SK-N-SH (cell line): ENCODE data around the gene LRRC32. TPM values are rescaled to one million over a fixed set of nuclear protein-coding genes. Genes with fewer than 3 reads are reported as not detected.

Source experiments
- CTCF ChIA-PET: fragments of 300-600, 350-600 bp; formaldehyde crosslinking; extraction: SDS; loops from one replicate; lab custom pipeline; 2021; lab: Yijun Ruan, JAX
- POLR2A ChIA-PET: fragments of 350-600 bp; sonication (Branson Sonifier 250); formaldehyde crosslinking; extraction: SDS; loops from one replicate; lab custom pipeline; 2020; ENCODE audit warnings: antibody characterized with exemption, inconsistent platforms; lab: Yijun Ruan, JAX
- DNase-seq: peaks from one replicate; pipeline ENCODE4 v3.0.0; 2012
- H2AFZ ChIP-seq: fragments of 200-600 bp; sonication (generic); 2 replicates; pipeline ENCODE4 v1.8.1; 2016; ENCODE audit warnings: antibody characterized with exemption, mild to moderate bottlenecking, low read depth
- H3F3A ChIP-seq: fragments of 200-600 bp; sonication (generic); replicated peaks from 2 replicates; pipeline ENCODE3; 2016; ENCODE audit warnings: antibody characterized with exemption, mild to moderate bottlenecking; ENCODE audit not compliant: insufficient read depth
- H3K27ac ChIP-seq, 2 experiments: fragments of 200-500 bp in 1 of 2; fragments of 200-600 bp in 1 of 2; sonication (Bioruptor generic) in 1 of 2; sonication (generic), shearing (Covaris generic) in 1 of 2; 2 replicates each; pipeline versions ENCODE4 v1.5.1 to v1.6.1; 2014 to 2016; ENCODE audit warnings: low read depth in 2 of 2, inconsistent platforms in 1 of 2, low read length in 1 of 2, mild to moderate bottlenecking in 1 of 2, mixed read lengths in 1 of 2
- H3K27me3 ChIP-seq: fragments of 200-600 bp; sonication (generic), shearing (Covaris generic); 2 replicates; pipeline ENCODE4 v1.6.1; 2016; ENCODE audit warnings: mixed run types; ENCODE audit not compliant: insufficient read depth
- H3K36me3 ChIP-seq, 2 experiments: fragments of 200-500 bp in 1 of 2; fragments of 200-600 bp in 1 of 2; sonication (Bioruptor generic) in 1 of 2; sonication (generic) in 1 of 2; replicated peaks in 1 of 2; 2 replicates each; pipeline versions ENCODE3 to v1.5.1; 2014 to 2016; ENCODE audit warnings: low read length in 1 of 2, mild to moderate bottlenecking in 1 of 2; ENCODE audit not compliant: insufficient read depth in 2 of 2, control insufficient read depth in 1 of 2
- H3K4me1 ChIP-seq, 2 experiments: fragments of 200-500 bp in 1 of 2; fragments of 200-600 bp in 1 of 2; sonication (Bioruptor generic) in 1 of 2; sonication (generic), shearing (Covaris generic) in 1 of 2; 2 replicates each; pipeline versions ENCODE4 v1.5.1 to v1.6.1; 2014 to 2016; ENCODE audit warnings: low read depth in 1 of 2, low read length in 1 of 2, mixed run types in 1 of 2; ENCODE audit not compliant: insufficient read depth in 2 of 2, control insufficient read depth in 1 of 2
- H3K4me2 ChIP-seq: fragments of 200-600 bp; sonication (generic), shearing (Covaris generic); 2 replicates; pipeline ENCODE4 v1.6.1; 2017; ENCODE audit warnings: mixed run types
- H3K4me3 ChIP-seq, 2 experiments: fragments of 200-500 bp in 1 of 2; fragments of 200-600 bp in 1 of 2; sonication (Bioruptor generic) in 1 of 2; sonication (generic), shearing (Covaris generic) in 1 of 2; 2 replicates each; pipeline versions ENCODE4 v1.5.1 to v1.8.1; 2014 to 2016; ENCODE audit warnings: low read depth in 2 of 2, inconsistent platforms in 1 of 2, low read length in 1 of 2, mild to moderate bottlenecking in 1 of 2, mixed read lengths in 1 of 2, moderate library complexity in 1 of 2
- H3K79me2 ChIP-seq: fragments of 200-600 bp; sonication (generic); 2 replicates; pipeline ENCODE4 v1.8.1; 2017; ENCODE audit warnings: mild to moderate bottlenecking; ENCODE audit not compliant: insufficient read depth
- H3K9ac ChIP-seq: fragments of 200-600 bp; sonication (generic); 2 replicates; pipeline ENCODE4 v1.6.1; 2017; ENCODE audit warnings: mixed run types
- H3K9me2 ChIP-seq: fragments of 200-600 bp; sonication (generic); 2 replicates; pipeline ENCODE4 v1.6.1; 2017; ENCODE audit warnings: mixed run types
- H3K9me3 ChIP-seq: fragments of 200-600 bp; sonication (generic); 2 replicates; pipeline ENCODE4 v1.6.1; 2017; ENCODE audit warnings: mixed run types, mild to moderate bottlenecking, moderate library complexity
- H4K20me1 ChIP-seq: fragments of 200-600 bp; sonication (generic); 2 replicates; pipeline ENCODE4 v1.6.1; 2017; ENCODE audit warnings: mild to moderate bottlenecking, mixed run types; ENCODE audit not compliant: insufficient read depth
- CHD2 ChIP-seq: fragments of 150-350 bp; IDR thresholded peaks from 2 replicates; pipeline ENCODE4 v1.6.1; 2018; ENCODE audit warnings: low read length; ENCODE audit not compliant: partially characterized antibody
- ELF1 ChIP-seq: IDR thresholded peaks from 2 replicates; pipeline ENCODE4 v1.4.0; 2012
- EP300 ChIP-seq, 2 experiments: IDR thresholded peaks; 2 replicates each; pipeline versions ENCODE4 v1.4.0 to v1.6.1; 2012; ENCODE audit warnings: borderline replicate concordance in 1 of 2, low read depth in 1 of 2, low read length in 1 of 2
- EZH2phosphoT487 ChIP-seq: fragments of 200-600 bp; sonication (generic); IDR thresholded peaks from 2 replicates; pipeline ENCODE4 v1.6.1; 2017; ENCODE audit warnings: low read depth, mixed run types, mild to moderate bottlenecking, antibody characterized with exemption, moderate library complexity, borderline replicate concordance
- FOXM1 ChIP-seq: IDR thresholded peaks from 2 replicates; pipeline ENCODE4 v1.4.0; 2012; ENCODE audit warnings: low read depth, mild to moderate bottlenecking
- GABPA ChIP-seq: IDR thresholded peaks from 2 replicates; pipeline ENCODE4 v1.4.0; 2012; ENCODE audit warnings: low read depth, mild to moderate bottlenecking
- MEF2A ChIP-seq: IDR thresholded peaks from 2 replicates; pipeline ENCODE4 v1.4.0; 2012; ENCODE audit warnings: low read depth, borderline replicate concordance
- MXI1 ChIP-seq: IDR thresholded peaks from 2 replicates; pipeline ENCODE4 v1.6.1; 2012; ENCODE audit warnings: mild to moderate bottlenecking, low read depth, low read length, improper control_type of control experiment
- SIN3A ChIP-seq: IDR thresholded peaks from 2 replicates; pipeline ENCODE4 v1.6.1; 2012; ENCODE audit warnings: low read depth, mild to moderate bottlenecking, low read length, moderate library complexity, borderline replicate concordance
- SMC3 ChIP-seq: IDR thresholded peaks from 2 replicates; pipeline ENCODE4 v1.6.1; 2012; ENCODE audit warnings: low read depth, low read length, improper control_type of control experiment
- TAF1 ChIP-seq: IDR thresholded peaks from 2 replicates; pipeline ENCODE4 v1.6.1; 2012; ENCODE audit warnings: low read depth, mild to moderate bottlenecking, low read length, moderate library complexity, borderline replicate concordance
- TEAD4 ChIP-seq: IDR thresholded peaks from 2 replicates; pipeline ENCODE4 v1.4.0; 2012; ENCODE audit warnings: mild to moderate bottlenecking, borderline replicate concordance; ENCODE audit not compliant: insufficient read depth
- WGBS: methylation state at CpG from one replicate; pipeline ENCODE4 v1.1.6; 2017; ENCODE audit warnings: low lambda C conversion rate; 5-methylcytosine and 5-hydroxymethylcytosine counted together
- polyA plus RNA-seq, 3 experiments: library from polyadenylated mRNA; depleted of rRNA; stranded (reverse); fragments of >200 nt; gene quantifications; 2 replicates each; pipeline ENCODE4 v1.2.3, GENCODE V29; 2012
- TF ChIP-seq, protein P1 (sequence below): IDR thresholded peaks from 2 replicates; pipeline ENCODE4 v1.4.0; 2012; ENCODE audit warnings: low read depth, borderline replicate concordance
- TF ChIP-seq, protein P2 (sequence below): fragments of 200-600 bp; sonication (generic); IDR thresholded peaks from 2 replicates; pipeline ENCODE4 v1.6.1; 2017; ENCODE audit warnings: antibody characterized with exemption, mild to moderate bottlenecking, moderate library complexity

The LRRC32 gene
- polyA plus RNA-seq, 1 of the 3 experiments (the other 2 are of a cell fraction), result 0.43 TPM

DNA sequence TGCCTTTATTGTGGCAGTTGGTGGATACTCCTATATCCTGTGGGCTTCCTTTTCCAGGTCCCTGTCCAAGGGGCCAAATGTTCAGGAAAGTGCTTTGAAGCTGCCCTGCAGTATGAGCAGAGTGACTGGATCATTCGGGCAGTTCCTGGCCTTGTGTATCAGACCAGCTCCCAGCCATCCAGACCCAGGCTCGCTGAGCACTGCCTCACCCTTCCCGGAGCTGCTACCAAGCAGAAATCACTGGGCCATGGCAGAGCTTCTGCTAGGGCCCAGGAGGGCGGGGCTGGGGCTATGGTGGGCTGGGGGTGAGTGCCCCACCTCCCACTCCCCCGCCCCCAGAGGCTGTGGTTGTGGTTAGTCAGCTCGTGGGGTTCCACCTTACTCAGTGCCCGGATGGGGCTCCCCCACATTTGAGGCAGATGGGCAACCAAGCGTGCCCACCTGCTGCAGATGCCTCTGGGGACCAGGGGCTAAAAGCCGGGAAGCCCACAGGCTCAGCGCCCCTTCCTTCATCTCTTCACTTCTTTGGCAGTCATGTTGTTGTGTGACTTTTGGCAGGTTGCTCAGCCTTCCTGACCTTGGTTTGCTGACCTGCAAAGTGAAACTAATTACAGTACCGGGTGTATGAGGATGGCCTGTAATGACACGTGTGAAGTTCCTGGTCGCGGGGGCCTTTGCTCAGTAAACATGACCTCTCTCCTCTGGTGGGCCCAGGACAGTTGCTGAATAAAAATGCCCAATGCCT lies 2.1 kb upstream of the LRRC32 start:
- H3K36me3 ChIP-seq, result no peaks in the 10 kb centered on the region
- POLR2A ChIA-PET, result no interaction called here
- H3K27me3 ChIP-seq, result no peaks in the 10 kb centered on the region
- 92% methylated on average over 9 of the region's 14 CpGs for WGBS
- H3K9me2 ChIP-seq, result no peaks in the 10 kb centered on the region
- no peak overlapping the region for H3K4me2 ChIP-seq
- H2AFZ ChIP-seq, result no peak overlapping the region
- H3K9ac ChIP-seq, result no peak overlapping the region
- H3K79me2 ChIP-seq, result no peaks in the 10 kb centered on the region
- H3K9me3 ChIP-seq, result no peaks in the 10 kb centered on the region
- CTCF ChIA-PET, result interaction anchor here (1.0 to 5.1 kb wide), 3 partner anchors 8 to 94 kb away, joined by 3 to 21 read pairs (median 3); no protein-coding TSS in a partner anchor
- no peaks in the 10 kb centered on the region for H3F3A ChIP-seq
- H3K4me1 ChIP-seq, result peaks cover 0 to 14% of the 10 kb centered on the region in 2 experiments; a peak in 1 of 4 replicates
- TF ChIP-seq MXI1 (no peak), CHD2 (no peak), EP300 (IDR thresholded peaks at IDR 0.05; ENCODE audit: borderline replicate concordance in 1 of 2, low read depth in 1 of 2, low read length in 1 of 2) (no peak), ELF1 (no peak), TAF1 (no peak), FOXM1 (no peak), TEAD4 (no peak), MEF2A (no peak), SIN3A (no peak), EZH2phosphoT487 (no peak), SMC3 (no peak), GABPA (no peak)
- TF ChIP-seq, protein P1, sequence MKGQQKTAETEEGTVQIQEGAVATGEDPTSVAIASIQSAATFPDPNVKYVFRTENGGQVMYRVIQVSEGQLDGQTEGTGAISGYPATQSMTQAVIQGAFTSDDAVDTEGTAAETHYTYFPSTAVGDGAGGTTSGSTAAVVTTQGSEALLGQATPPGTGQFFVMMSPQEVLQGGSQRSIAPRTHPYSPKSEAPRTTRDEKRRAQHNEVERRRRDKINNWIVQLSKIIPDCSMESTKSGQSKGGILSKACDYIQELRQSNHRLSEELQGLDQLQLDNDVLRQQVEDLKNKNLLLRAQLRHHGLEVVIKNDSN, result no peak
- TF ChIP-seq, protein P2, sequence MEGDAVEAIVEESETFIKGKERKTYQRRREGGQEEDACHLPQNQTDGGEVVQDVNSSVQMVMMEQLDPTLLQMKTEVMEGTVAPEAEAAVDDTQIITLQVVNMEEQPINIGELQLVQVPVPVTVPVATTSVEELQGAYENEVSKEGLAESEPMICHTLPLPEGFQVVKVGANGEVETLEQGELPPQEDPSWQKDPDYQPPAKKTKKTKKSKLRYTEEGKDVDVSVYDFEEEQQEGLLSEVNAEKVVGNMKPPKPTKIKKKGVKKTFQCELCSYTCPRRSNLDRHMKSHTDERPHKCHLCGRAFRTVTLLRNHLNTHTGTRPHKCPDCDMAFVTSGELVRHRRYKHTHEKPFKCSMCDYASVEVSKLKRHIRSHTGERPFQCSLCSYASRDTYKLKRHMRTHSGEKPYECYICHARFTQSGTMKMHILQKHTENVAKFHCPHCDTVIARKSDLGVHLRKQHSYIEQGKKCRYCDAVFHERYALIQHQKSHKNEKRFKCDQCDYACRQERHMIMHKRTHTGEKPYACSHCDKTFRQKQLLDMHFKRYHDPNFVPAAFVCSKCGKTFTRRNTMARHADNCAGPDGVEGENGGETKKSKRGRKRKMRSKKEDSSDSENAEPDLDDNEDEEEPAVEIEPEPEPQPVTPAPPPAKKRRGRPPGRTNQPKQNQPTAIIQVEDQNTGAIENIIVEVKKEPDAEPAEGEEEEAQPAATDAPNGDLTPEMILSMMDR, result no peak
- no peak for DNase-seq
- no peak overlapping the region for H3K27ac ChIP-seq
- no peaks in the 10 kb centered on the region for H4K20me1 ChIP-seq
- H3K4me3 ChIP-seq, result no peak overlapping the region
